GM23338 (cell line): ENCODE data around the gene HTN1. TPM values are rescaled to one million over a fixed set of nuclear protein-coding genes. Genes with fewer than 3 reads are reported as not detected.
"Not testable (repeated sequence)": the region's sequence is repeated elsewhere in the genome, so short reads cannot be mapped to it uniquely, and the experiment has no call there.

Source experiments
- ATAC-seq: fragments of 200-7000 bp; cut with Tn5 transposase; 3 replicates; pipeline ENCODE4 v1.9.1; 2020
- DNase-seq: peaks from one replicate; pipeline ENCODE4 v3.0.0-alpha.2; 2015; ENCODE audit warnings: low spot score
- H2AFZ ChIP-seq: fragments of 200-600 bp; sonication (generic); 2 replicates; pipeline ENCODE4 v1.8.0; 2016; ENCODE audit warnings: antibody characterized with exemption, mild to moderate bottlenecking, moderate library complexity
- H3F3A ChIP-seq: fragments of 200-600 bp; sonication (generic); replicated peaks from 2 replicates; pipeline ENCODE4 v1.8.0; 2017; ENCODE audit warnings: antibody characterized with exemption, mixed run types, low read depth
- H3K27ac ChIP-seq: fragments of 200-600 bp; sonication (generic); 2 replicates; pipeline ENCODE4 v1.6.1; 2016; ENCODE audit warnings: low read depth
- H3K27me3 ChIP-seq: fragments of 200-600 bp; sonication (generic); 2 replicates; pipeline ENCODE4 v1.8.0; 2016; ENCODE audit warnings: mild to moderate bottlenecking, mixed run types, moderate library complexity; ENCODE audit not compliant: insufficient read depth
- H3K36me3 ChIP-seq: fragments of 200-600 bp; sonication (generic); 2 replicates; pipeline ENCODE4 v1.8.0; 2016; ENCODE audit warnings: mild to moderate bottlenecking; ENCODE audit not compliant: insufficient read depth
- H3K4me1 ChIP-seq: fragments of 200-600 bp; sonication (generic); 2 replicates; pipeline ENCODE4 v1.8.0; 2016; ENCODE audit warnings: mild to moderate bottlenecking, moderate library complexity; ENCODE audit not compliant: insufficient read depth
- H3K4me2 ChIP-seq: fragments of 200-600 bp; sonication (generic); 2 replicates; pipeline ENCODE4 v1.7.1; 2017; ENCODE audit warnings: mixed run types
- H3K4me3 ChIP-seq: fragments of 200-600 bp; sonication (generic); 2 replicates; pipeline ENCODE4 v1.6.1; 2016; ENCODE audit warnings: mixed run types
- H3K79me2 ChIP-seq: fragments of 200-600 bp; sonication (generic); replicated peaks from 2 replicates; pipeline ENCODE4 v1.8.0; 2017; ENCODE audit warnings: mild to moderate bottlenecking; ENCODE audit not compliant: insufficient read depth
- H3K9me2 ChIP-seq: fragments of 200-600 bp; sonication (generic); 2 replicates; pipeline ENCODE4 v1.8.0; 2017; ENCODE audit not compliant: insufficient read depth
- H4K20me1 ChIP-seq: fragments of 200-600 bp; sonication (generic); replicated peaks from 2 replicates; pipeline ENCODE4 v1.8.0; 2017; ENCODE audit warnings: mild to moderate bottlenecking; ENCODE audit not compliant: insufficient read depth
- H3K27ac Mint-ChIP-seq: 2 replicates; pipeline ENCODE4 v1.8.0; 2020; ENCODE audit warnings: inconsistent platforms, mild to moderate bottlenecking, moderate library complexity, mixed read lengths
- H3K27me3 Mint-ChIP-seq: 3 replicates; pipeline ENCODE4 v1.8.0; 2022; ENCODE audit warnings: low read depth, mild to moderate bottlenecking, moderate library complexity, mixed read lengths, inconsistent platforms; ENCODE audit not compliant: insufficient read depth, poor library complexity
- H3K36me3 Mint-ChIP-seq: 3 replicates; pipeline ENCODE4 v1.8.0; 2021; ENCODE audit warnings: low read depth, mild to moderate bottlenecking, inconsistent platforms, moderate library complexity, mixed read lengths
- H3K4me1 Mint-ChIP-seq: 3 replicates; pipeline ENCODE4 v1.8.0; 2020; ENCODE audit warnings: mild to moderate bottlenecking, inconsistent platforms, mixed read lengths
- H3K4me3 Mint-ChIP-seq: 3 replicates; pipeline ENCODE4 v1.8.0; 2021; ENCODE audit warnings: moderate library complexity, mild to moderate bottlenecking, inconsistent platforms, mixed read lengths
- H3K9me3 Mint-ChIP-seq: 3 replicates; pipeline ENCODE4 v1.8.0; 2020; ENCODE audit warnings: moderate library complexity, mild to moderate bottlenecking, inconsistent platforms, mixed read lengths
- CREB1 ChIP-seq: fragments of 250-450 bp; sonication (Bioruptor Pico); IDR thresholded peaks from 2 replicates; pipeline ENCODE4 v1.5.0; 2020; ENCODE audit warnings: low read depth, mild to moderate bottlenecking, moderate library complexity
- CTCF ChIP-seq, 2 experiments: fragments of 200-600 bp in 1 of 2; sonication (generic) in 1 of 2; conservative IDR thresholded peaks; 2 replicates each; pipeline versions ENCODE4 v1.5.1 to v1.6.1; 2016 to 2017; ENCODE audit warnings: antibody characterized with exemption in 2 of 2, low read depth in 2 of 2, mild to moderate bottlenecking in 2 of 2, moderate library complexity in 1 of 2
- ETS1 ChIP-seq: IDR thresholded peaks from 2 replicates; pipeline ENCODE4 v1.6.1; 2016; ENCODE audit warnings: antibody characterized with exemption
- EZH2phosphoT487 ChIP-seq: fragments of 200-600 bp; sonication (generic); IDR thresholded peaks from one replicate; pipeline ENCODE4 v1.8.1; 2018; ENCODE audit warnings: antibody characterized with exemption; ENCODE audit not compliant: unreplicated experiment
- NANOG ChIP-seq: IDR thresholded peaks from 2 replicates; pipeline ENCODE4 v1.6.1; 2016; ENCODE audit warnings: antibody characterized with exemption, borderline replicate concordance
- POLR2AphosphoS5 ChIP-seq: IDR thresholded peaks from 2 replicates; pipeline ENCODE4 v1.6.1; 2016; ENCODE audit warnings: antibody characterized with exemption, low read depth
- STAT1 ChIP-seq: IDR thresholded peaks from one replicate; pipeline ENCODE4 v1.6.1; 2016; ENCODE audit warnings: antibody characterized with exemption; ENCODE audit not compliant: unreplicated experiment
- ZNF114 ChIP-seq: fragments of 250-450 bp; sonication (Bioruptor Pico); IDR thresholded peaks from 2 replicates; pipeline ENCODE4 v1.5.0; 2020; ENCODE audit warnings: mild to moderate bottlenecking, moderate library complexity
- ZNF462 ChIP-seq: fragments of 250-450 bp; sonication (Bioruptor Pico); IDR thresholded peaks from 2 replicates; pipeline ENCODE4 v1.5.0; 2020; ENCODE audit warnings: mild to moderate bottlenecking, moderate library complexity
- polyA plus RNA-seq: library from polyadenylated mRNA; unstranded; fragments of >200 nt; fragmentation: Nextera tagmentation; extraction: Ambion mirVana; gene quantifications from 2 replicates; pipeline ENCODE4 v1.2.1, GENCODE V29; 2016
- total RNA-seq: library from RNA; depleted of rRNA; stranded (reverse); fragments of >200 nt; shearing (Covaris generic); gene quantifications from 2 replicates; pipeline ENCODE4 v1.2.3, GENCODE V29; 2014

Gene HTN1
- total and polyA plus RNA-seq, 2 experiments from 2014 or later, result not detected

- TF ChIP-seq ZNF462 (CRISPR knock-in tag), result no peak
- TF ChIP-seq POLR2AphosphoS5, result no peak
Measured at GRCh38 chr4:70041652-70042286, 8.5 kb upstream of the HTN1 start (continued).

- H3K79me2 ChIP-seq, ATAC-seq, H3K4me2 ChIP-seq, H3K4me3 Mint-ChIP-seq, H3K4me1 ChIP-seq, H2AFZ ChIP-seq, H3K4me1 Mint-ChIP-seq, H3F3A ChIP-seq, H3K27me3 ChIP-seq, H3K27ac ChIP-seq, H3K9me2 ChIP-seq, H3K4me3 ChIP-seq, H3K36me3 Mint-ChIP-seq, DNase-seq, H3K36me3 ChIP-seq, H4K20me1 ChIP-seq, H3K27ac Mint-ChIP-seq, H3K27me3 Mint-ChIP-seq: not testable (repeated sequence)
- H3K9me3 Mint-ChIP-seq, result peaks cover 13% of the 10 kb centered on the region
Measured at GRCh38 chr4:70056534-70056933, 6.3 kb downstream of the HTN1 start.

GRCh38 chr4:70057651-70058050, 7.4 kb downstream of the HTN1 start:
- H3F3A ChIP-seq, result no peaks in the 10 kb centered on the region
- DNase-seq (no peak), ATAC-seq (no peak)
- no peak overlapping the region for H3K4me3 ChIP-seq
- no peaks in the 10 kb centered on the region for H3K27me3 Mint-ChIP-seq
- H3K36me3 Mint-ChIP-seq, result peaks cover 2% of the 10 kb centered on the region; the same call in 1 of the 3 replicates
- H3K27ac Mint-ChIP-seq, result no peak overlapping the region
- no peaks in the 10 kb centered on the region; the same call in 1 of the 2 replicates for H3K4me1 ChIP-seq
- H3K4me3 Mint-ChIP-seq, result no peak overlapping the region
- H3K27ac ChIP-seq, result no peak overlapping the region
- H4K20me1 ChIP-seq, result no peaks in the 10 kb centered on the region
- no peaks in the 10 kb centered on the region; the same call in 1 of the 2 replicates for H3K9me2 ChIP-seq
- no peaks in the 10 kb centered on the region for H3K79me2 ChIP-seq
- H3K27me3 ChIP-seq, result no peaks in the 10 kb centered on the region
- H3K36me3 ChIP-seq, result no peaks in the 10 kb centered on the region
- H3K4me1 Mint-ChIP-seq, result peaks cover 4% of the 10 kb centered on the region; the same call in 2 of the 3 replicates
- H3K4me2 ChIP-seq, result no peak overlapping the region
- H2AFZ ChIP-seq, result no peak overlapping the region
- H3K9me3 Mint-ChIP-seq, result peaks cover 13% of the 10 kb centered on the region
- TF ChIP-seq STAT1 (no peak), CREB1 (CRISPR knock-in tag) (no peak), ETS1 (no peak), ZNF114 (CRISPR knock-in tag) (no peak), POLR2AphosphoS5 (no peak), NANOG (no peak), EZH2phosphoT487 (no peak), CTCF (conservative IDR thresholded peaks at IDR 0.05; ENCODE audit: low read depth in 2 of 2) (no peak)
